GM12892 (cell line): ENCODE results near the gene CCNK.

ENCODE experiments used
- POLR2A ChIP-seq: IDR thresholded peaks from 2 replicates; pipeline ENCODE4 v1.6.1; 2011; ENCODE audit warnings: low read depth, low read length, control low read depth
- POLR2AphosphoS5 ChIP-seq: IDR thresholded peaks from 2 replicates; pipeline ENCODE4 v1.6.1; 2011; ENCODE audit warnings: low read depth, low read length, control low read depth

DNA sequence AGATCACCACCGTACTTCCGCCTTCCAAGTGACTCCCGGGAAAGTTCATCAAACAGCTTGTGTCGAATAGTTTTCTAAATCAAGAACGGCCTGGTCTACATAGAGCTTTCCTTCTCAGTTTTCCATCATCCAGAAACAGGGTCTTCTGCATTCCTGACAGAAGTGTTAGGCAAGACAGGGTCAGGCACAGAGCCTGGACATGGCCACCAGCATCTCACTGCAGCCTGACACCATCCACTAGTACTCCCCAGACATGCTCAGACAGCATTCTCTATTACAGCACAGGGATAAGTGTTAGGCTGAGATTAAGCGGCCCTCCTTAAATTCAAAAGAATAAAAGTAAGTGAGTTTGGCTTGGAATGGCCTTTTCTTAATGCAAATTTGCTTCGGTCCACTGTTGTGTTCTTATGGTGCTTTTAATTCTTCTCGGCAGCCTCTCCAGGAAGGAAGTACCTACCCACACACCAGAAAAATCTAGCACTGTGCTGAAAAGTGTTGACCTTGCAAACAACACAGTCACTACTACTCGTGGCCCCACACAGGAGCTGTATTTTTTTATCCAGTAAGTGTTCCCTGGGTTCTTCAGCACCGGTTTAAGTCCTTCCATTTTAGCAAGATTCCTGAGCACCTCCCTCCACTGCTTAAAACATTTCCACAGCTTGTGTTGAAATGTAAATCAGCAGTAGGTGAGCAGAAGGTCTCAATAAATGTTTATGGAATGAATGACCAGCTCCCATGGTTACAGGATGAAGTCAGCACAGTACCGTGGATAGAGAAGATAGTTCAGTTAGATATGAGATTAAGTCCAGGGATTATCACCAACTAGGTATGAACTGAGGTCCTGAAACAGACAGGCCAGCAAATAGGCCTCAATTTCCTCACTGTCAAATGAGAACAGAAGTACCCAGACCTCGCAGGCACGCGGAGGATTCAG is 44.7 kb upstream of the CCNK start:
- TF ChIP-seq POLR2A (no peak), POLR2AphosphoS5 (no peak)
